H9 (cell line): ENCODE measurements around the gene CLEC10A. TPM values are rescaled to one million over a fixed set of nuclear protein-coding genes. Genes with fewer than 3 reads are reported as not detected.
"Not testable (repeated sequence)": the region's sequence is repeated elsewhere in the genome, so short reads cannot be mapped to it uniquely, and the experiment has no call there.

Experiments used
- DNase-seq: peaks from one replicate; pipeline ENCODE4 v3.0.0-alpha.2; 2017
- H2AFZ ChIP-seq: one replicate; pipeline ENCODE4 v1.6.1; 2013; ENCODE audit warnings: mild to moderate bottlenecking, low read length, control low read depth, moderate library complexity
- H2AK5ac ChIP-seq: 2 replicates; pipeline ENCODE4 v1.6.1; 2013; ENCODE audit warnings: low read length, control low read depth, mixed read lengths; ENCODE audit not compliant: insufficient read length
- H2BK120ac ChIP-seq: one replicate; pipeline ENCODE4 v1.6.1; 2013; ENCODE audit warnings: low read depth, mild to moderate bottlenecking, low read length, control low read depth, inconsistent platforms; ENCODE audit not compliant: poor library complexity, severe bottlenecking
- H2BK12ac ChIP-seq: 2 replicates; pipeline ENCODE4 v1.6.1; 2013; ENCODE audit warnings: low read length, control low read depth, mixed read lengths, low read depth; ENCODE audit not compliant: insufficient read length
- H2BK15ac ChIP-seq: 2 replicates; pipeline ENCODE4 v1.6.1; 2013; ENCODE audit warnings: low read depth, low read length, control low read depth
- H2BK20ac ChIP-seq: one replicate; pipeline ENCODE4 v1.6.1; 2013; ENCODE audit warnings: low read depth, mild to moderate bottlenecking, low read length, control low read depth, inconsistent platforms; ENCODE audit not compliant: poor library complexity, severe bottlenecking
- H2BK5ac ChIP-seq: 2 replicates; pipeline ENCODE4 v1.6.1; 2013; ENCODE audit warnings: low read length, control low read depth, mixed read lengths; ENCODE audit not compliant: insufficient read length
- H3K14ac ChIP-seq: 2 replicates; pipeline ENCODE4 v1.6.1; 2013; ENCODE audit warnings: low read length, control low read depth; ENCODE audit not compliant: insufficient read depth
- H3K18ac ChIP-seq: 2 replicates; pipeline ENCODE4 v1.6.1; 2013; ENCODE audit warnings: low read depth, mild to moderate bottlenecking, mixed read lengths, low read length, control low read depth; ENCODE audit not compliant: insufficient read length
- H3K23ac ChIP-seq: 2 replicates; pipeline ENCODE4 v1.6.1; 2013; ENCODE audit warnings: low read length, control low read depth, mixed read lengths, low read depth; ENCODE audit not compliant: insufficient read length
- H3K23me2 ChIP-seq: 2 replicates; pipeline ENCODE4 v1.6.1; 2013; ENCODE audit warnings: low read depth, mild to moderate bottlenecking, mixed read lengths, low read length, control low read depth; ENCODE audit not compliant: insufficient read length, poor library complexity, severe bottlenecking
- H3K27ac ChIP-seq: 2 replicates; pipeline ENCODE4 v1.5.1; 2013; ENCODE audit warnings: low read length, control low read depth, mixed read lengths, low read depth; ENCODE audit not compliant: insufficient read length
- H3K27me3 ChIP-seq: 2 replicates; pipeline ENCODE4 v1.6.1; 2013; ENCODE audit warnings: low read length, control low read depth, inconsistent platforms; ENCODE audit not compliant: insufficient read depth
- H3K4ac ChIP-seq: 2 replicates; pipeline ENCODE4 v1.6.1; 2013; ENCODE audit warnings: low read depth, mild to moderate bottlenecking, control low read depth, inconsistent platforms, low read length, moderate library complexity
- H3K4me1 ChIP-seq: 2 replicates; pipeline ENCODE4 v1.6.1; 2013; ENCODE audit warnings: low read length, control low read depth, inconsistent platforms; ENCODE audit not compliant: insufficient read depth
- H3K4me2 ChIP-seq: 2 replicates; pipeline ENCODE4 v1.6.1; 2013; ENCODE audit warnings: low read length, control low read depth, mixed read lengths; ENCODE audit not compliant: insufficient read length, insufficient read depth
- H3K56ac ChIP-seq: 2 replicates; pipeline ENCODE4 v1.6.1; 2013; ENCODE audit warnings: low read depth, mild to moderate bottlenecking, mixed read lengths, low read length, control low read depth; ENCODE audit not compliant: insufficient read length
- H3K79me1 ChIP-seq: 2 replicates; pipeline ENCODE4 v1.6.1; 2013; ENCODE audit warnings: low read depth, mild to moderate bottlenecking, moderate library complexity, low read length, control low read depth, inconsistent platforms; ENCODE audit not compliant: insufficient read depth, poor library complexity, severe bottlenecking
- H3K79me2 ChIP-seq: 2 replicates; pipeline ENCODE4 v1.6.1; 2013; ENCODE audit warnings: low read length, control low read depth, inconsistent platforms; ENCODE audit not compliant: insufficient read depth
- H3K9ac ChIP-seq: 2 replicates; pipeline ENCODE4 v1.6.1; 2013; ENCODE audit warnings: low read length, control low read depth, mixed read lengths; ENCODE audit not compliant: insufficient read length; ENCODE audit errors: extremely low read depth
- H3K9me3 ChIP-seq: one replicate; pipeline ENCODE4 v1.6.1; 2013; ENCODE audit warnings: low read depth, low read length, inconsistent platforms; ENCODE audit not compliant: control insufficient read depth
- H3T11ph ChIP-seq: one replicate; pipeline ENCODE4 v1.6.1; 2013; ENCODE audit warnings: mild to moderate bottlenecking, low read length, control low read depth, inconsistent platforms
- H4K20me1 ChIP-seq: one replicate; pipeline ENCODE4 v1.6.1; 2013; ENCODE audit not compliant: control insufficient read depth, insufficient read length, insufficient read depth
- H4K5ac ChIP-seq: 2 replicates; pipeline ENCODE4 v1.6.1; 2013; ENCODE audit warnings: low read depth, mild to moderate bottlenecking, mixed read lengths, low read length, control low read depth; ENCODE audit not compliant: insufficient read length
- H4K8ac ChIP-seq: replicated peaks from 2 replicates; pipeline ENCODE4 v1.6.1; 2013; ENCODE audit warnings: low read length, control low read depth, mixed read lengths, low read depth; ENCODE audit not compliant: insufficient read length
- H4K91ac ChIP-seq: 2 replicates; pipeline ENCODE4 v1.6.1; 2013; ENCODE audit warnings: low read depth, mild to moderate bottlenecking, moderate library complexity, mixed read lengths, low read length, control low read depth; ENCODE audit not compliant: insufficient read length
- H3K27ac Mint-ChIP-seq, 3 experiments: 2 replicates in 2 of 3; 3 replicates in 1 of 3; pipeline ENCODE4 v1.8.0; 2020 to 2021; ENCODE audit warnings: mixed read lengths in 3 of 3, mild to moderate bottlenecking in 1 of 3, moderate library complexity in 1 of 3
- H3K27me3 Mint-ChIP-seq: 2 replicates; pipeline ENCODE4 v1.8.0; 2021; ENCODE audit warnings: low read depth, mild to moderate bottlenecking, moderate library complexity, mixed read lengths
- H3K36me3 Mint-ChIP-seq, 3 experiments: 2 replicates in 2 of 3; 3 replicates in 1 of 3; pipeline ENCODE4 v1.8.0; 2020 to 2021; ENCODE audit warnings: low read depth in 3 of 3, mixed read lengths in 3 of 3; ENCODE audit not compliant: insufficient read depth in 1 of 3
- H3K4me1 Mint-ChIP-seq, 2 experiments: 2 replicates each; pipeline ENCODE4 v1.8.0; 2020; ENCODE audit warnings: mixed read lengths in 2 of 2
- H3K4me3 Mint-ChIP-seq, 2 experiments: 2 replicates in 1 of 2; 3 replicates in 1 of 2; pipeline ENCODE4 v1.8.0; 2020 to 2021; ENCODE audit warnings: mild to moderate bottlenecking in 2 of 2, mixed read lengths in 2 of 2, moderate library complexity in 1 of 2
- H3K9me3 Mint-ChIP-seq, 2 experiments: 2 replicates in 1 of 2; 3 replicates in 1 of 2; pipeline ENCODE4 v1.8.0; 2020; ENCODE audit warnings: mild to moderate bottlenecking in 2 of 2, mixed read lengths in 2 of 2, moderate library complexity in 1 of 2
- CTCF ChIP-seq: fragments of 200-600 bp; sonication (generic); conservative IDR thresholded peaks from 3 replicates; pipeline ENCODE4 v1.8.0; 2021; ENCODE audit warnings: antibody characterized with exemption, mild to moderate bottlenecking
- WGBS: extraction: QIAGEN DNeasy Blood & Tissue Kit; methylation state at CpG from one replicate; pipeline ENCODE4 v1.1.7; 2013; ENCODE audit warnings: missing lambda C conversion rate, low lambda C conversion rate, mixed read lengths; ENCODE audit not compliant: insufficient read length; ENCODE audit errors: extremely low coverage; 5-methylcytosine and 5-hydroxymethylcytosine counted together
- total RNA-seq: library from RNA; stranded (reverse); gene quantifications from 2 replicates; pipeline ENCODE4 v1.2.1, GENCODE V29; 2021

Gene CLEC10A
- total RNA-seq, 1 experiment from 2014 or later = not detected

DNA sequence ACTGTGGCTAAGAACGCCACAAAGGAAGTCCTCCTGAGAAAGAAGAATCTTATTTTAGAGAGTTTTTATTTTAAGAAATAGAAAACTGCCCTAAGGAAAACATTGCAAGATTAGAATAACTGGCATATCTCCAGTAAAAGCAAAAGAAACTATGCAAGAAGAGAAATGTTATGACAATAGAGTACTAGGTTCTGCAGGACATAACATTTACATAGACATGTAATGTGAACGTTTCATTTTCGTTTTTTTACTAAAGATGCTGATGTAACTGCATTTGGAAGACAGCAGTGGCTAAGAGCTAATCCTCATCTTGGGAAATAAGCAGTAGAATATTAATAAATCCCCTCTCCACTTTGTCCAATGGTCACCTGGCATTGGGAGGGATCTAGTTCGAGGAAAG, 42.3 kb upstream of the CLEC10A start:
- DNase-seq = no peak
- H3K4me2 ChIP-seq = no peak overlapping the region
- H2AK5ac ChIP-seq = no peak overlapping the region
- Mint-ChIP-seq H3K36me3 (no peaks in the 10 kb centered on the region), H3K4me3 (no peak overlapping the region), H3K4me1 (no peaks in the 10 kb centered on the region), H3K27ac (no peak overlapping the region), H3K27me3 (peaks cover 27% of the 10 kb centered on the region), H3K9me3 (no peaks in the 10 kb centered on the region; a peak in 1 of 5 replicates)
- H3K79me1 ChIP-seq = no peaks in the 10 kb centered on the region
- no peaks in the 10 kb centered on the region for H3K4me1 ChIP-seq
- H2BK20ac ChIP-seq = no peak overlapping the region
- no CpG with 5 or more reads among the region's 4 CpGs for WGBS
- no peak for TF ChIP-seq CTCF
- no peak overlapping the region for H3K14ac ChIP-seq
- H4K91ac ChIP-seq = no peak overlapping the region
- H3K23me2 ChIP-seq = no peaks in the 10 kb centered on the region
- H3K9me3 ChIP-seq = no peaks in the 10 kb centered on the region
- H4K20me1 ChIP-seq = no peaks in the 10 kb centered on the region
- no peak overlapping the region for H3K23ac ChIP-seq
- no peak overlapping the region for H3K18ac ChIP-seq
- no peak overlapping the region for H3K9ac ChIP-seq
- no peak overlapping the region for H3K27ac ChIP-seq
- no peak overlapping the region for H2BK5ac ChIP-seq
- no peaks in the 10 kb centered on the region for H3K27me3 ChIP-seq
- no peak overlapping the region for H2BK12ac ChIP-seq
- no peak overlapping the region for H3T11ph ChIP-seq
- H4K8ac ChIP-seq = no peak overlapping the region
- H2BK120ac ChIP-seq = no peak overlapping the region
- H3K79me2 ChIP-seq = no peaks in the 10 kb centered on the region
- no peak overlapping the region for H2BK15ac ChIP-seq
- H2AFZ ChIP-seq = no peak overlapping the region
- H3K4ac ChIP-seq = no peak overlapping the region
- no peak overlapping the region for H4K5ac ChIP-seq
- H3K56ac ChIP-seq = no peak overlapping the region

- not testable (repeated sequence) for H3K27ac Mint-ChIP-seq, H3K9me3 ChIP-seq, H3K14ac ChIP-seq, H3K79me1 ChIP-seq, H3K9me3 Mint-ChIP-seq, H3K36me3 Mint-ChIP-seq, DNase-seq, H3K23ac ChIP-seq, H3K18ac ChIP-seq, H3K9ac ChIP-seq, H3K4me3 Mint-ChIP-seq, H3T11ph ChIP-seq, H3K4me1 ChIP-seq, H2AFZ ChIP-seq, H2AK5ac ChIP-seq, H3K79me2 ChIP-seq, H4K91ac ChIP-seq, H3K27me3 ChIP-seq, H2BK15ac ChIP-seq, H3K56ac ChIP-seq, H4K5ac ChIP-seq, H3K4ac ChIP-seq, H3K4me2 ChIP-seq, H4K20me1 ChIP-seq, H2BK5ac ChIP-seq, H3K27ac ChIP-seq, H3K4me1 Mint-ChIP-seq, H3K23me2 ChIP-seq, H2BK20ac ChIP-seq, H2BK12ac ChIP-seq, H4K8ac ChIP-seq, H2BK120ac ChIP-seq
- WGBS = no CpG with 5 or more reads among the region's 12 CpGs
- peaks cover 26% of the 10 kb centered on the region for H3K27me3 Mint-ChIP-seq
These were observed 40.6 kb upstream of the CLEC10A start for GRCh38 chr17:7120635-7121034.
